NCI-H2081 (cell line): ENCODE data around the gene SENP3.

Experiments used
- DNase-seq, 2 experiments: peaks; one replicate each; lab custom pipeline; 2025; lab: John Stamatoyannopoulos, UW

SENP3 gene

GRCh38 chr17:7561589-7562207 lies at the start of gene SENP3:
Gene SENP3 (plus strand): TSS chr17:7561919. CDS start chr17:7563077, 1,158 bp downstream.
- peak; percentile 80 to 84 for DNase-seq

GRCh38 chr17:7512105-7512504 lies 49.6 kb upstream of the SENP3 start:
- no peak for DNase-seq

GRCh38 chr17:7512824-7513540 lies 48.7 kb upstream of the SENP3 start:
- DNase-seq, result no peak

DNA sequence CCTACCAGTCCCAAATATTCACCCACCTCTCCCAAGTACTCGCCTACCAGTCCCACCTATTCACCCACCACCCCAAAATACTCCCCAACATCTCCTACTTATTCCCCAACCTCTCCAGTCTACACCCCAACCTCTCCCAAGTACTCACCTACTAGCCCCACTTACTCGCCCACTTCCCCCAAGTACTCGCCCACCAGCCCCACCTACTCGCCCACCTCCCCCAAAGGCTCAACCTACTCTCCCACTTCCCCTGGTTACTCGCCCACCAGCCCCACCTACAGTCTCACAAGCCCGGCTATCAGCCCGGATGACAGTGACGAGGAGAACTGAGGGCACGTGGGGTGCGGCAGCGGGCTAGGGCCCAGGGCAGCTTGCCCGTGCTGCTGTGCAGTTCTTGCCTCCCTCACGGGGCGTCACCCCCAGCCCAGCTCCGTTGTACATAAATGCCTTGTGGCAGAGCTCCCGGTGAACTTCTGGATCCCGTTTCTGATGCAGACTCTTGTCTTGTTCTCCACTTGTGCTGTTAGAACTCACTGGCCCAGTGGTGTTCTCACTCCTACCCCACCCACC lies 47.8 kb upstream of the SENP3 start:
- no peak for DNase-seq

DNA sequence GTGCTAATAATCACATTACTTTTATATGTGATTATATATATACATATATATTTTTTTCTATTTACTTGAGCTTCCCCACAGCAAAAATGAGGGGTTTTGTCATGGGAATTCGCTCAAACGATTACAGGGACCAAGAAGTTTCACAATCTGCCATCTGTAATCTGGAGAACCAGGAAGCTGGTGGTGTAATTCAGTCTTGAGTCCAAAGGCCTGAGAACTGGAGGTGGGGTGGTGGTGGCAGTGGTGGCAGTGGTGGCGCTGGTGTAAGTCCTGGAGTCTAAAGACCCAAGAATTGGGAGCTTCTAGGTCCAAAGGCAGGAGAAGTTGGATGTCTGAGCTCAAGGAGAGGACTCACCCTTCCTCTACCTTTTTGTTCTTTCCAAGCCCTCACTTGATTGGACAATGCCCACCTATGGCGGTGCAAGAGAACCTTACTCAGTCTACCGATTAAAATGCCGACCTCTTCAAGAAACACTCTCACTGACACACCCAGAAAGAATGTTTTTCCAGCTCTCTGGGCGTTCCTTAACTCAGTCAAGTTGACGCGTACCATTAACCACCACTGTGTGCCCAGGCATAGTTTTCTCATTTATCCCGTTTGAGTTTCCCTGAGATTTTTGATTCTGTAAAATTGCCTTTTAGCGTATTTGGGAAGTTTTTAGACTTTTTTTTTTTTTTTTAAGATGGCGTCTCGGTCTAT lies 45.7 kb upstream of the SENP3 start:
- no peak for DNase-seq

DNA sequence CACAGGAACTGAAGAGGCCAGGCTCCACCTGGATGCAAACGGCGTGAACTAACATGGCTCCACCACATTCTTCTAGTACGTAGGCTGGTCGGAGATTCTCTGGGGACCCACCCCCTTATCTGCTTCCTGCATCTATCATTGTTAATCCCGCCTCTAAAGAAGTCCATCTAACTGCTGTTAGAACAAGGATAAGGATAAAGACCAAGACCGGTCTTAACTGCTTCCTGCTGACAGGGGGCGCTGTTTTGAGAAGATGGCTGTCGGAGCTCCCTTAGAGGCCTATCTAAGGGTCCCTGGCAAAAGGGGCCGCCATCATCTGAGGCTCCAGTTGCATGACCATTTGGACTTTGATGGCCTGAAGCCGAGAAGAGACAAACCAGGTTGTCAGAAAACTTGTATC lies 38.7 kb upstream of the SENP3 start:
- DNase-seq, result no peak

DNA sequence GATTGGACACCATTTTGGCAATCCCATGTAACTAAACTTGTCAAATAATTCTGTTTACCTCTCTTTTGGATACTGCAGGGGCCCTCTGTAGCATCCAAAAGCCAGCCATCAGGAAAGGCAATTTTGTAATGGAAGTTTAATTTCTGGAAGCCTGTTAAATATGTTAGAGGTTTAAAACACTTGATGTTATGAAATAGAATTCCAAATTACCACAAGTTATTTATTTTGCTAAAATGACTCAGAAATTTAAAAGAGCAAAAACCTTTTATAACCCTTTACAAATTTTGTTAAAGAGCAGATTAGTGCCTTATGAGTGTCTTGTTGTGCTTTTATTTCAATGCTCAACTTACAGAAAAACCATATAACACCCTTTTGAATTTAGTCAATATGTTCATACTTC lies 32.9 kb upstream of the SENP3 start:
- DNase-seq, result no peak

DNA sequence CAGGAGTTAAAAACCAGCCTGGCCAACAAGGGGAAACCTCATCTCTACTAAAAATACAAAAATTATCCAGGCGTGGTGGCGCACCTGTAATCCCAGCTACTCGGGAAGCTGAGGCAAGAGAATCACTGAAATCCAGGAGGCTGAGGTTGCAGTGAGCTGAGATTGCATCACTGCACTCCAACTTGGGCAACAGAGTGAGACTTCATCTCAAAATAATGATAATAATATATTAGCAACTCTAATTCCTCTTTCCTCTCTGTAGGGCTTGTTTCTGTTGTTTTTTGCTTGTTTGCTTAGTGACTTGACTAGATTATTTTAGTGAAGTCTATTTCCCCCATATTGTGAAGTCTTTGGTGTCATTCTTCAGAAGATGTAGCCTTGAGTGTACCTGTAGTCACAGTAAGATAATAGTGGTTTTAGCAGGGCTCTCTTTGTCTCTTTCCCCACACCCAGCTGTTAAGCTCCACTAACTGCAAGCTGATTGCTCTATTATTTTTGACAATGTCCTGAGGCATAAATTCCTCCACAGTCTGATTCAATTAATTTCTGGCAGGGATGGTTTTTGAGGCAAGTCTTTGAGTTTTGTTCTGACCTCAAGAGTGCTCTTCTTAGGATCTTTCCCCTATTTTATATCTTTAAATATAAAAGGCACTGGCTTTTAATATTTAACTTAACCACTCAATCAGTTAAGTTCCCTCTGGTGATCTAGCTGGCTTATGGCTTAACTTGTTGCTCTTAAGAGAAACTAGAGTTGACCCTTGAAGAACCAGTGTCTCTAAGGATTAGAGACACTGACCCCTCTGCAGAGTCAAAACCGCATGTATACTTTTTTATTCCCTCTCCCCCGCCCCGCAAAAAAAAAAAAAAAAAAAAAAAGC lies 31.5 kb upstream of the SENP3 start:
- no peak for DNase-seq

DNA sequence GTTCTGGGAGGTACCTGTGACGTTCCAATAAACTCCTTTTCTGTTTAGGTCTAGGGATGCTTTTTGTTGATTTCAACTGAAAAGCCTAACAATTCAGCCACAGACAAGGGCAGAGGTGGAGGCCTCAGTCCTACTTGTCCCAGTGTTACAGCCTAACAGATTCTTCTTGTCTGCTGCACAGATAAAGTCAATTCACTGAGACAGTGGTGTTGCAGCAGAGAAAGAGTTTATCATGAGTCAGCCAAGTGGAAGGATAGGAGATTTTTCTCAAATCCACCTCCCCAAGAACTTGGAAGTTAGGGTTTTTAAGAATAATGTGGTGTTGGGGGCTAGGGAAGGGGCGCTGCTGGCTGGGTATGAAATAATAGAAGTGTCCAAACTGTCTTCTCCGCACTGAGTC lies 23.7 kb upstream of the SENP3 start:
- DNase-seq, result no peak

GRCh38 chr17:7538891-7539545 lies 22.7 kb upstream of the SENP3 start:
- DNase-seq, result no peak

- no peak for DNase-seq
Observed at GRCh38 chr17:7541074-7541621, 20.6 kb upstream of the SENP3 start.

GRCh38 chr17:7544911-7545310 lies 16.8 kb upstream of the SENP3 start:
- DNase-seq, result no peak

- DNase-seq, result no peak
Observed at GRCh38 chr17:7548585-7549400, 12.9 kb upstream of the SENP3 start, which contains the start of gene TNFSF12. Gene TNFSF12 (plus strand): TSS chr17:7549058. CDS start chr17:7549154, 96 bp downstream.

DNA sequence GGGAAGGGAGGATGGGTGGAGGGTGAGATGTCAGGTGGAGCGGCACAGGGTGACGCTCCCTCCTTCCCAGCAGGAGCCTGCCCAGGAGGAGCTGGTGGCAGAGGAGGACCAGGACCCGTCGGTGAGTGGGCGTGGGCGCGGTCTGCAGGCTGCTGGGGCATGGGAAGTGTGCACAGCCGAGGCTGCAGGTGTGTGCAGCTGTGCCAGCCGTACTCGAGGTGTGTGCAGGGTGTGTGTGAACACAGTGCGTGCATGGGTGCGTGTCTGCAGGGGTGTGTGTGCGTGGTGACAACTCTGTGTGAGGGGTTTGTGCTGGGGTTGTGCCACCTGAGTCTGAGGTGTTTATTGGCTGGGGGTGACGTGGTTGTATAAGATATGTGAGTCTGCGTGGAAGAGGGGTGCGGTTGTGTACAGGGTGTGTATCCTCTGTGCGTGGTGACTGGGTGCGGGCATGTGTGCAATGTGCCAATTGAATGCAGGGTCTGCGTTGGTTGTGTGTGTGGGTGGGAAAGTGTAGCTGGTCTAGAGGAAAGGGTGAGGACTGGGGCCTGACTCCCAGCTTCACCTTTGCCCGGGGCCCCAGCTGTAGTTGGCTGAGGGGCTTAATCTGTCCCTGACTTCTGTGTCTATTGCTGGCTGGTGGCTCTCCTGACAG lies 12.2 kb upstream of the SENP3 start:
- DNase-seq, result no peak

GRCh38 chr17:7550344-7550743 lies 11.4 kb upstream of the SENP3 start:
- no peak for DNase-seq

- DNase-seq, result no peak
Observed at GRCh38 chr17:7551396-7551795, 10.3 kb upstream of the SENP3 start.

DNA sequence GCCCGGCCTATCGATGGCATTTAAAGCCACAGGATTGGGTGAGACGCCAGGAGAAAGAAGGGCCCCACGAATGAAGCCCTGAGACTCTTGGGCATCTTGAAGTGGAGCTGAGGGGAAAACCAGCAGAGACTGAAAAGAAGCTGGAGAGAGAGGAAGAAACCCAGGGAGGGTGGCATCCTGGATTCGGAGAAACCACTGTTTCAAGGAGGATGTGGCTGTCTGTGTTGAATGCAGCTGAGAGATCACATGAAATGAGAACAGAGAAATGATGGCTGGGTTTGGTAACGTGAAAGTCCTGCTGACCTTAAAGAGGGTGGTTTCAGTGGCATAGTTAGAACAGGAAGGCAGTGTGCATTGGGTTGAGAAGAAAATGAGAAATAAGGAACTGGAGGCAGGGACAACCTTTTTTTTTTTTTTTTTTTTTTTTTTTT lies 9.1 kb upstream of the SENP3 start:
- no peak for DNase-seq

DNA sequence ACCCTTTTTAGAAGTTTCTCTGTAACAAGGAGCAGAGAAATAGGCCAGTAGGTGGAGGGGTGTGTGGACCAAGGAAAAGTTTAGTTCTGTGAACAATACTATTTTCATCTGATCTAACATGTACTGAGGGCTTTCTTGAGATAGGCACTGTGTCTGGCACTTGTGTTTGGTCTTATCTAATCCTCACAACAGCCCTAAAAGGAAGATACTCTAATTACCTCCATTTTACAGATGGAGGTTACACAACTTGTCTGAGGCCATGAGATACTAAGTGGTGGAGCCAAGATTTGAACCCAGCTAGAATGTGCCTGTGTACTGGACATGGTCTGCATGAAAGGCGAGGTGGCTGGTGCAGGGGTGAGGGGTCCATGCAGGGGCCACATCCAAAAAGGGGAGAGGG lies 8.4 kb upstream of the SENP3 start:
- DNase-seq, result no peak

DNA sequence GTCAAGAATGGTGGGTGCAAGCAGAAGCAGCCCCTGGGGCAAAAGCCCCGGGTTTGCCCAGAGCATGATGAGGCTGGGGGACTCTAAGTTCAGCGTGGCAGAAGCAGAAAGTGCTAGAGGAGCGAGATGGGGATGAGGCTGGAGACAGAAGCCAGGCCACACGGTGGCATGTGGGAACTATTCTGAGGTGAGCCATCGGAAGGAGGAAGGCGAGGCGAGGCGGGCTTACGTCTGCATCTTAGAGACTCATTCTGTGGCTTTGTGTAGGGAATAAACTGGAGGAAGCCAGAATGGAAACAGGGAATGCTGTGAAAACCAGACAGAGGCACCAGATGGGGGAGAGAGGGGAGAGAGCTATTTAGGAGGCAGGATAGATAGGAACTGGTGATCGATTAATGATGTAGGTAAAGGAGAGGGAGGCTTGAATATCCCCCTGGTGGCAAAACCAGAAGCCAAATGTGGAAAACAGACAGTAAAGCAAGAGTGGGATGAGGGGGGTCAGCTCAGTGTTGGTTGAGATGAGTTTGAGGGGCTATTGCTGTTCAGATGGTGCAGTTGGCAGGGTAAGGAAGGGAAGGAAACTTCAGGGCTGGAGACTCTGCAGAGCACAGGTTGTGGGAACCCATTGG lies 6.3 kb upstream of the SENP3 start:
- DNase-seq, result no peak
